ENCODE data around the gene GRK4.
A peak's percentile ranks its signal among the peaks of the same experiment; 100 is the strongest.

The GRK4 gene

GRCh38 chr4:3074846-3075651 lies 111.7 kb downstream of the GRK4 start:
- peak; percentile 59 to 66 for DNase-seq

DNA sequence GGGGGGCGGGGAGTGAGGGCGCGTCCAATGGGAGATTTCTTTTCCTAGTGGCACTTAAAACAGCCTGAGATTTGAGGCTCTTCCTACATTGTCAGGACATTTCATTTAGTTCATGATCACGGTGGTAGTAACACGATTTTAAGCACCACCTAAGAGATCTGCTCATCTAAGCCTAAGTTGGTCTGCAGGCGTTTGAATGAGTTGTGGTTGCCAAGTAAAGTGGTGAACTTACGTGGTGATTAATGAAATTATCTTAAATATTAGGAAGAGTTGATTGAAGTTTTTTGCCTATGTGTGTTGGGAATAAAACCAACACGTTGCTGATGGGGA lies 112.2 kb downstream of the GRK4 start:
- DNase-seq, result no peak

DNA sequence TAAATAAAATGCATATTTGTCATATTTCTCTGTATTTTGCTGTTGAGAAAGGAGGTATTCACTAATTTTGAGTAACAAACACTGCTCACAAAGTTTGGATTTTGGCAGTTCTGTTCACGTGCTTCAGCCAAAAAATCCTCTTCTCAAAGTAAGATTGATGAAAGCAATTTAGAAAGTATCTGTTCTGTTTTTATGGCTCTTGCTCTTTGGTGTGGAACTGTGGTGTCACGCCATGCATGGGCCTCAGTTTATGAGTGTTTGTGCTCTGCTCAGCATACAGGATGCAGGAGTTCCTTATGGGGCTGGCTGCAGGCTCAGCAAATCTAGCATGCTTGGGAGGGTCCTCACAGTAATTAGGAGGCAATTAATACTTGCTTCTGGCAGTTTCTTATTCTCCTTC lies 114.4 kb downstream of the GRK4 start:
- DNase-seq, result peak in 1 of 2 experiments; percentile 28

DNA sequence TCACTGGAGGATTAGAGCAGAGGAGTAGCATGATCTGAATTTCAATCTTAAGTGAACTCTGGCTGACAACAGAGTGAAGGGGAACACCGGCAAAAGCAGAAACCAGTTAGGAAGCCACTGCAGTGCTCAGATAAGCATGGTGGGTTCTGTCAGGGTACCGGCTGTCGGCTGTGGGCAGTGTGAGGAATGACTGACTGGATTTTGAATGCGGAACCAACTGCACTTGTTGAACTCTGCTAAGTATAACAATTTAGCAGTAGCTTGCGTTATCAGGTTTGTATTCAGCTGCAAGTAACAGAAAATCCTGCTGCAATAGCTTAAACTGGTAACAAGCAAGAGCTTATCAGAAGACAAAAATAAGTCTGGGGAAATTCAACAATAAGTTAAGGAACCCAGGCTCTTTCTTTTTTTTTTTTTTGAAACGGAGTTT lies 116.3 kb downstream of the GRK4 start:
- no peak for DNase-seq

GRCh38 chr4:3082925-3083515 lies 119.6 kb downstream of the GRK4 start:
- no peak for DNase-seq

DNA sequence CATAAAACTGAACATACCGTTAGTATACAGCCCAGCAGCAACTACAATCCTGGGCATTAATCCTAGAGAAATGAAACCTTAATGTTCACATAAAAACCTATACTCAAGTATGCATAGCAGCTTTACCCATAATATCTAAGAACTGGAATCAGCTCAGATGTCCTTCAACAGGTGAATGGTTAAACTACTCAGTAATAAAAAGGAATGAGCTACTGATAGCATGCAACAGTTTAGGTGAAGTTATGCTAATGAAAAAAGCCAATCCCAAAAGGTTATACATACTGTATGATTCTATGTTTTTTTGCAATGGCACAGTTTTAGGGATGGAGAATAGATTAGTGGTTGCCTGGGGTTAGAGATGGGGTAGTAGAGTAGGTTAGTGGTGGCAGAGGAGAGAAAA lies 120.4 kb downstream of the GRK4 start:
- no peak for DNase-seq

DNA sequence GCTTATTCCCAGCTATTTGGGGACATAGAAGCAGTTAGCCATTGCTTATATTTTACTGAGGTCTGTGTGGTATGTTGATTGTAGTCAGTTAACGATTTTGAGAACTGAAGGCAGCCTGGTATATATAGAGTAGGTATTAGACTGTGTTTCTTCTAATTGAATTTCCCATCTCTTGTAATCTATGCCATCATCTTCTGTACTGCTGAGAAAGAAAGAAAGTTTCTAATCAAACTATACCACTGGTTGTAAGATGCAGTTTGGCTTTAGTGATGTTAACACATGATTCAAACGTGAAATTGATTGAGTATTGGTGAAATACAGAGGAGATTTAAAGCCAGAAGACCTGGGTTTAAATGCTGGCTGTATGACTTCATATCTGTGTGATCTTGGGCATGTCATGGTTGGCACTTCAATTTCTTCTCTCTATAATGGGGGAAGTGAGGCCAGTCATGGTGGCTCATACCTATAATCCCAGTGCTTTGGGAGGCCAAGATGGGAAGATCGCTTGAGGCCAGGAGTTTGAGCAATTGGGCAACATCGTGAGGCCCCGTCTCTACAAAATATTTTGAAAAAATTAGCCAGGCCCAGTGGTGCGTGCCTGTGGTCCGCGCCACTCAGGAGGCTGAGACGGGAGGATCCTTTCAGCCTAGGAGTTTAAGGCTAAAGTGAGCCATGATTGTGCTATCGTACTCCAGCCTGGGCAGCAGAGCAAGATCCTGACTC lies 122.7 kb downstream of the GRK4 start:
- DNase-seq, result no peak

GRCh38 chr4:3087115-3087797 lies 123.9 kb downstream of the GRK4 start:
- no peak for DNase-seq
